Measurements from ENCODE around the gene GPR89A.

- no peak for TF ChIP-seq CTCF (IDR thresholded peaks at IDR 0.05; ENCODE audit: low read length)
- TF ChIP-seq EZH2 (IDR thresholded peaks at IDR 0.05; ENCODE audit: borderline replicate concordance, low read length): no peak
These were observed 97.8 kb downstream of the GPR89A start for GRCh38 chr1:145705622-145706021.

All from OCI-LY1 (cell line).